ENCODE results near the gene UCP2. TPM values are rescaled to one million over a fixed set of nuclear protein-coding genes. Genes with fewer than 3 reads are reported as not detected.

The UCP2 gene
- total RNA-seq, 6 experiments from 2014 or later, result 6.4 to 9.9 (median 8.0) TPM

- TF ChIP-seq, protein P1, sequence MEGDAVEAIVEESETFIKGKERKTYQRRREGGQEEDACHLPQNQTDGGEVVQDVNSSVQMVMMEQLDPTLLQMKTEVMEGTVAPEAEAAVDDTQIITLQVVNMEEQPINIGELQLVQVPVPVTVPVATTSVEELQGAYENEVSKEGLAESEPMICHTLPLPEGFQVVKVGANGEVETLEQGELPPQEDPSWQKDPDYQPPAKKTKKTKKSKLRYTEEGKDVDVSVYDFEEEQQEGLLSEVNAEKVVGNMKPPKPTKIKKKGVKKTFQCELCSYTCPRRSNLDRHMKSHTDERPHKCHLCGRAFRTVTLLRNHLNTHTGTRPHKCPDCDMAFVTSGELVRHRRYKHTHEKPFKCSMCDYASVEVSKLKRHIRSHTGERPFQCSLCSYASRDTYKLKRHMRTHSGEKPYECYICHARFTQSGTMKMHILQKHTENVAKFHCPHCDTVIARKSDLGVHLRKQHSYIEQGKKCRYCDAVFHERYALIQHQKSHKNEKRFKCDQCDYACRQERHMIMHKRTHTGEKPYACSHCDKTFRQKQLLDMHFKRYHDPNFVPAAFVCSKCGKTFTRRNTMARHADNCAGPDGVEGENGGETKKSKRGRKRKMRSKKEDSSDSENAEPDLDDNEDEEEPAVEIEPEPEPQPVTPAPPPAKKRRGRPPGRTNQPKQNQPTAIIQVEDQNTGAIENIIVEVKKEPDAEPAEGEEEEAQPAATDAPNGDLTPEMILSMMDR (IDR thresholded peaks at IDR 0.05), result no peak
- no peak for DNase-seq
- Mint-ChIP-seq H3K9me3 (no peaks in the 10 kb centered on the region), H3K27ac (no peak overlapping the region), H3K4me1 (ENCODE audit: low read depth) (no peaks in the 10 kb centered on the region), H3K4me3 (no peak overlapping the region), H3K36me3 (ENCODE audit: low read depth) (no peaks in the 10 kb centered on the region), H3K27me3 (ENCODE audit: insufficient read depth) (peaks cover 6% of the 10 kb centered on the region)
Observed at GRCh38 chr11:74009675-74010305, 27.1 kb upstream of the UCP2 start.

- Mint-ChIP-seq H3K27me3 (ENCODE audit: insufficient read depth) (peaks cover 6% of the 10 kb centered on the region), H3K9me3 (no peaks in the 10 kb centered on the region), H3K4me3 (no peak overlapping the region), H3K36me3 (ENCODE audit: low read depth) (no peaks in the 10 kb centered on the region), H3K4me1 (ENCODE audit: low read depth) (no peaks in the 10 kb centered on the region), H3K27ac (no peak overlapping the region)
- no peak for DNase-seq
- TF ChIP-seq, protein P1 (IDR thresholded peaks at IDR 0.05), result no peak
Observed at GRCh38 chr11:74009230-74009547, 26.5 kb upstream of the UCP2 start.

DNA sequence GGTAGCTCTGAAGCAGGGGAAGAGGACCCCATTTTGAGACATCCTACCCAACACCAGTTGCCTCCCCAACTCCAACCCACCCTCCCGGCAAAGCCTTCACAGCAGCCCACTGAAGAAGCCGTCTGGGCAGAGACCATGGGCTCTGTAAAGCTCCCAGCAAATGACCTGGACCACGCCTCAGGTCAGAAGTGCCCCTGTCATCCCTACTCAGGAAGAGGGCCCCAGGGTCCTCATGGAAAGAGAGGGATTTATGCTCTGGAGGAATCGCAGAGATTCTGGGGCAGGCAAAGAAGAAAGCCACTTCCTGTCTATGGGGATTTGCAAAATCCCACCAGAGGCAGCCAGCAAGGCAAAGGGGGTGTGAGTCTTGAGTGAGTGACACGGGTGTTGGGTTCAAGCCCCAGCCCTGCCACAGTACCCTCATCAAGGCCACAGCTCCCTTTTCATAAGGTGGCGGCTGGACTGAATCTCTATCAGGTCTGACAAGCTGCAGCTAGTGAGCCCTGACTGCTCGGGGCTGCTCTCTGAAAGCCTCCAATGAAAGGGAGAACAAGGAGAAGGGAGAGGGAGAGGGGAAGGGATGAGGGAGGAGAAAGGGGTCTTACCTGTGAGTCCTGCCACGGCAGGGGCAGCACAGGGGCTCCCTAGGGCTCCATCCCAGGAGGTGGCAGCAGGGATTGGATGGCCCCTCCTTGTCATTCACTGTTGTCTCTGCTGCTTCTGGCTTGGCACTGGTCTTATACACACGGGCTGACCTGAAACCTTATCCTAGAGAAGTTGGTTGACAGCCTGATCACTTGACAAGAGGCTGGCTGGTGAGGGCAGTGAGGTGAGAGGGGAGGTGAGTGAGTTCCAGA, 26.0 kb upstream of the UCP2 start, which contains the start of gene UCP3:
Gene UCP3, minus strand, starts transcription at position 713 of the 857 bp plus-strand sequence. CDS start 2,043 bp downstream, outside the sequence.
- no peak within 1 kb of the TSS for H3K4me3 Mint-ChIP-seq
- no peaks in the 10 kb centered on the region for H3K36me3 Mint-ChIP-seq (ENCODE audit: low read depth)
- H3K27me3 Mint-ChIP-seq (ENCODE audit: insufficient read depth), result peaks cover 6% of the 10 kb centered on the region
- H3K9me3 Mint-ChIP-seq, result no peaks in the 10 kb centered on the region
- H3K27ac Mint-ChIP-seq, result no peak within 1 kb of the TSS
- TF ChIP-seq, protein P1 (IDR thresholded peaks at IDR 0.05), result no peak
- no peaks in the 10 kb centered on the region for H3K4me1 Mint-ChIP-seq (ENCODE audit: low read depth)
- DNase-seq, result no peak

- Mint-ChIP-seq H3K27me3 (ENCODE audit: insufficient read depth) (peaks cover 6% of the 10 kb centered on the region), H3K9me3 (no peaks in the 10 kb centered on the region), H3K36me3 (ENCODE audit: low read depth) (no peaks in the 10 kb centered on the region), H3K4me1 (ENCODE audit: low read depth) (no peaks in the 10 kb centered on the region), H3K4me3 (no peak overlapping the region), H3K27ac (no peak overlapping the region)
- DNase-seq, result no peak
- TF ChIP-seq, protein P1 (IDR thresholded peaks at IDR 0.05), result no peak
Observed at GRCh38 chr11:74007691-74008372, 25.2 kb upstream of the UCP2 start.

DNA sequence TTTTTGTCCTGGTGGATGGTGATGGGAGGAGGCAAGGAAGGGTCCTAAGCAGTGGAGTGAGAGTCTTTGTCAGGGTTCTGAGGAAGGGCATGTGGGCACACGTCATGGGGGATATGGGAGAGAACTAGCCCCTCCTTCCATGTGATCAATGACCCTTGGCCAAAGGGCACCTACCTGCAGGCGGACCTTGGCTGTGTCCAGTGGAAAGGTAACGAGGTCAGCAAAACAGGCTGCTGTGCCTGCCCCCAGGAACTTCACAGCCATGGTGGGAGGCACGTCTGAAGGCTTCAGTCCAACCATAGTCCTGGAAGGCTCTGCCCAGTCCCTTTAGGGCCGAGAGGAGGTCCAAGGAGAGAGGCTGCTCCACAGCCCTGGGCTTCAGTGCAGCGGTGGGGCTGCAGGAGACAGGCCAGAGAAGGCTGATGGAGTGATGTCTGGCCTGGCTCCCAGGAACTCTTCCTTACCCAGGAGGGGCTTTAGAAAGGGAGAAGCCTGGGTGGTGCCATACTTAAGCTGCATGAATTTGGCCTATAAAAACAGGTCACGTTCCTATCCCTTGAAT, 24.2 kb upstream of the UCP2 start:
- no peak overlapping the region for H3K27ac Mint-ChIP-seq
- H3K4me3 Mint-ChIP-seq, result no peak overlapping the region
- no peaks in the 10 kb centered on the region for H3K9me3 Mint-ChIP-seq
- H3K36me3 Mint-ChIP-seq (ENCODE audit: low read depth), result no peaks in the 10 kb centered on the region
- peaks cover 6% of the 10 kb centered on the region for H3K27me3 Mint-ChIP-seq (ENCODE audit: insufficient read depth)
- TF ChIP-seq, protein P1 (IDR thresholded peaks at IDR 0.05), result no peak
- no peak for DNase-seq
- H3K4me1 Mint-ChIP-seq (ENCODE audit: low read depth), result no peaks in the 10 kb centered on the region
